HG02763 (cell line): ENCODE measurements around the gene SYTL5.
A peak's percentile ranks its signal among the peaks of the same experiment; 100 is the strongest.

Experiments used
- ATAC-seq: cut with Tn5 transposase; IDR thresholded peaks from one replicate; pipeline ENCODE4 v1.9.1; 2021; ENCODE audit warnings: mild to moderate bottlenecking, moderate library complexity; ENCODE audit not compliant: unreplicated experiment

The SYTL5 gene

DNA sequence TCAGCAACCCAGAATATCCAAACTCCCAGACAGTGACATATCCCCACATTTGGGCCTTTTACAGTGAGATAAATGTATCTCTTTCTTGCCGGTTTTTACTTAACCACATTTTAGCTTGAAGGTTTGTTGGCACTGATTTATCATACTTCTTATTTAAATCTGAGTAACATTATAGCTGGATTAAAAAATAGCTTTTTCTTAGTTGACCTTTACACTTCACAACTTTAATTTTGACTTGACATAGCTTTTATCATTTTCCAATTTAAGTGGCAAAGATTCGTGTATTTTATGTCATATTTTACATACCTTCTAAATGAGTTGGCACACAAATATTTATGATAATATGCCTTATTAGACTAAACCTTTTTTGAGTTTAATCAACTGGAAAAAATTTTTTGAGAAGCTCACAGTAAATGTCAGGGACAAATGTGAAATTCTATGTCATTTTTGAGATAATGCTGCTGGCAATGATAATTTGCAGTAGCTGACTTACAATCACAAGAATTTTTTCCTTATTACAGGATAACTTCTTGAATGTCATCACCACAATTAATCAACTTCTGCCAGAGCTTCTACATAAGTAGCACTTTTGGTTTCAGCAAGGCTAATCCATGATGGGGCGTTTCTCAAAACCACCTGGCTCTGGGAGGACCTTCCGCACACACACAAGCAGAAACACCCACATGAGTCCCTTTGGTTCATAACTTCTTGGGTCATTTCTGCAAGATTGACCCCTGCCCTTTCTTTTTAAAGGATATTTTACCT is 80.3 kb downstream of the SYTL5 start:
- no peak for ATAC-seq

DNA sequence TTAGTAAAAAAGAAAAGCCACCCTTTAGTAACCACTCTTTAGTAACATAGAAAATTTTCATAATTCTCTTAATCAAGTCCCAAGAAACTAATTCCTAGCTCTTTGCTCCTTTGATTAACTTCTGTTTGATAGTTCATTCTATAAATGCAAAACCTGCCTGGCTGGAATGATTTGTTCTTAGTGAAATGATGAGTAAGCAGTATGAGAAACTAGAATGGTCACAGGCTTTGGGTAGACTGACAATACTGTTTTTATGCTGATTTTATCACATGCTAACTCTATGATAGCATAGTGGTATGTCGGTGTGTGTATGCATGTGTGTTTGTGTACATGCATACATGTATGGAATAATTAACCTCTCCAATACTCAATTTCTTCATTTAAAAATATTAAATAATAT is 81.2 kb downstream of the SYTL5 start:
- ATAC-seq: no peak

- ATAC-seq: no peak
Measured at GRCh38 chrX:38089173-38089982, 83.0 kb downstream of the SYTL5 start.

DNA sequence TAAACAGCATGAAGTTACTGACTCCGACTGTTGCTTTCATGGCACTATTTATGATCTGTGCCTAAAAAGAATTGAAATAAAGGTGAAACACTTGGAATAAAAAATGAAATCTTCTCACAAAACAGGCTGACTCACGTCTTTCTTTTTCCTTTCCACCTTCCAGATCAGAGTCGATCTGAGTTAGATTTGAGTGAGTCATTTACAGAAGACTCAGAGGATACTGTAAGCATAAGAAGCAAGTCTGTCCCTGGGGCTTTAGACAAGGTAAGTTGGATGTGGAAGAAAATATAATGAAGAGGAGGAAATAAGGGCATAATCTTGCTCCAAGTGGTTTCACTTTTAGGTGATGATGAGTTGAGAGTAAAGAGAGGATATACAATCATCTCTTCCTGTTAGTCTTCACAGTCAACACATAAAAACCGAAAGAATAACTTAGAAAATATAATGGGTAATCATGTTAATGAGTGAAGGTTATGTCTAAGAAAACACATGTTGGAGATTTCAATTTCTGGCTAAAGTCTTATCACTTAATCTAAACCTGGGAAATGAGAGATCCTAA is 89.7 kb downstream of the SYTL5 start:
- ATAC-seq: no peak

DNA sequence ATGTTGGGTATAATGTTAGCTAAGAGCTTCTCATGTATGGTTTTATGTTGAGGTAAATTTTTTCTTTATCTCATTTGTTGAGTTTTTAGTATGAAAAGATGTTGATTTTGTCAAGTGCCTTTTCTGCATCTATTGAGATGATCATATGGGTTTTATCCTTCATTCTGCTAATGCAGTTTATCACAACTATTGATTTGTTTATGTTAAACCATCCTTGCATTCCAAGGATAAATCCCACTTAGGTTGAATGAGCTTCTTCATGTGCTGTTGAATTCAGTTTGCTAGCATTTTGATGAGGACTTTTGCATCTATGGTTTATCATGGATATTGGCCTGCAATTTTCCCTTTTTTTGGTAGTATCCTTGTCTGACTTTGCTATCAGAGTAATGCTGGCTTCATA is 93.3 kb downstream of the SYTL5 start:
- ATAC-seq: no peak

- no peak for ATAC-seq
Measured at GRCh38 chrX:38102240-38102639, 95.9 kb downstream of the SYTL5 start.

- ATAC-seq: no peak
Measured at GRCh38 chrX:38102875-38103274, 96.5 kb downstream of the SYTL5 start.

DNA sequence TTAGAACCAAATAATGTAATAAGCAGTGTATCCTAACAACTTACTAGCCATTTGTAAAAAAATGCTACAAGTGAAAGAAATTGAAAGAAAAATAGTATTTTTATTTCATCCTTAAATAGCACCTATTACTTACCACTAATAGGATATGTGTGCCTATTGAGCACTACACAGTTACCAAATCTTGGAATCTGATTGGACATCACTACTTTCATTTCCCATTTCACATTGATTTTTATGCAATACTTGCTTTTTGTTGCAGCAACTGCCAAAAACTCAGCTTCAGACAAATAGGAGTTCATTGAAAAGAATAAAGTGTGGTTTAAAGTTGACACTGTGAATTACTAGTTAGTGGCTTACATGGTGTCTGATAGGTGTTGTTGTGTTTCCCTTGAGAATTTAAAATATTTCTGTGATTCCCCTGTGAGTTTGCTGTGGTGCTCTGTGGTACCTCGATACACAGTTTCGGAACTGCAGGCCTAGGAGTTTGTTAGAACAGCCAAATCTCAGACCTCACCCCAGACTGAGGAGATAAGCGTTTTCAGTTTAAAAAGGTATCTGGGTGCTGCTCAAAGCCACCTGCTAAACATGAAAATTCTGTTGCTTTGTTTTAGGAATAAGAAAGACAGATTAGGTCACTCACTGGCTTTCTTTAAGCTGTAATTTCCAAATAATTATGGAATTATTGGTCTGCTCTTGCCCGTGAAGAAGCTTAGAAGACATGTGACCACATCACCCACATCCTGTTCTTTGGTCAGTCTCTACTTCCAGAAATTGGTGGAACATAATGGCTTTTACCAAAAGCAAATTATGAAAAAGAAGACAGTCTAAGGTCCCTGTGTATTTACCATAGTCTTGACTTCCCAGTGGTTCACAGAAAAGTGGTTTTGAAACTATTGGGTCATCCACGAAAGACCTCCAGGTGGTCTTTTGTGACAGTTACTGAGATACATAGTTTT is 97.8 kb downstream of the SYTL5 start:
- ATAC-seq: peak; percentile 75

GRCh38 chrX:38105216-38105725 is 98.9 kb downstream of the SYTL5 start:
- ATAC-seq: no peak

- ATAC-seq: no peak
Measured at GRCh38 chrX:38106991-38107655, 100.8 kb downstream of the SYTL5 start.

GRCh38 chrX:38108364-38108763 is 102.0 kb downstream of the SYTL5 start:
- ATAC-seq: no peak

DNA sequence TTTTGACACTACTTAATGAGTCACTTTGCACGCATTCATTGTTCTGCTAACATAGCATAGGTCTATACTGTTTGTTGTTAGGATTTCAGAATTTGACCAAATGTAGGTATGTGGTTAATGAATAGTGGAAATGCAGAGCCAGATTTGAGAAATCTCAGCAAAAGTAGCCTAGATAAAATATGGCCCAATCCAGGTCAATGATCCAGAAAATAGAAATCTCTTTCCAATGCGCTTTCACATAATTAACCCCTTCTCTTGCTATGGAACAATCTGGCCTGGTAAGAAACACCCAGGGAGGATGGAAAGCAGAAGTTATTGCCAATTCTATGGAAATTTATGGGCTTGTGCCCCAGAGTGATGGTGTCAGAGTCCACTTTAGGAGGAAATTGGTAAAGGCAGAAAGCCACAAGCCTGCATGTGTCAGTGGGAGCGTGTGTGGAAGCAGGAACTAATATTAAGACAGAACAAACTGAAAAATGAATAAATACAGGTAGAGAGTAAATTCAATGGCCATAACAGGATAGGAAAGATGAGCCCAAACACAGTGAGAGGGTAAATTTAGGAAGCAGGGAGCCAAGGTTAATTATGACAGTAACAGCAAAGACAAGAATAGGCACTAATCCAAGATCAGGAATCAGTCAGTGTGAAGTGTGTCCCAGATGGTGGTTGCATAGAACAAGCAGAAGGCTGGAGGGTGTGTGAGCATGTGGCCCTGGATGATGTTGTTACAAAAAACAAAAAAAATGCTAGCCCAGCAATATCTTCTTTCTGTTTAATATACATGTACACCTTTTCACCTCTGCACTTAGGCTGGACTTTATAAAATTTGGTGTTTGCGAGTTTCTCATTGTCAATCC is 102.9 kb downstream of the SYTL5 start:
- ATAC-seq: no peak

- ATAC-seq: no peak
Measured at GRCh38 chrX:38110231-38110630, 103.9 kb downstream of the SYTL5 start.

DNA sequence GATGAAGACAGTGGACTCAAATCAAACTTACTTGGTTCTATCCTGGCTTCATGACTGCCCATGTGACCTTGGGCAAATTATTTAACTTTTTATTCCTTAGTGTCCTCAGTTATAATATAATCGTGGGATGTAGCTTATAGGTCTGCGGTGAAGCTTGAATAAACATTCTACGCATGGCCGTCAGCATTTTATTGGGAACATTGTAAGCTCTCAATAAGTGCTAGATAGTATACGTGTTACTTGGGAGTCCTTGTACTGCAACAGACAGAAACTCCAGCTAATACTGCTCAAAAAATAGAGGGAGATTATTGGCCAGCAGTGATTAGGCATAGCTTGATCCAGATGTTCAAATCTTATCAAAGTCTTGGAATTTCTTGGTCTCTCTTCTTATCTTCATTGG is 104.8 kb downstream of the SYTL5 start:
- ATAC-seq: no peak

DNA sequence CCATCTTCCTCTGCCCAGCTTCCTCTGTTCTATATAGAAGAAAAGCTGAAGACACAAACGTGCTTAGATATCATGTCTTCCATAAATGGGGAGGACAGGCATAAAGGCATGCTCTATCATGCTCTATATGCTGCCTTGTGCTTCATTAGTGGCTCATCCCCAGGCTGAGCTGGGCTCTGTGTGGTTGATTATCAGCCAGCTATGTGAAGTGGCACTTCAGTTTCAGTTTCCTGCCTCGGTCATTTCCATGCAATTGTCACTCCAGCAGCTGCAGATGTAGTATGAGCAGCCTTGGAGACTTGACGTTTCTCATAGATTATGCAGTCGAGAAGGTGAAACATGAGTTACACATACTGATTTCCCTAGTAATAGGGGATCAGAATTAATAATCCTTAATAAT is 106.2 kb downstream of the SYTL5 start:
- peak; percentile 75 for ATAC-seq

GRCh38 chrX:38116706-38117105 is 110.4 kb downstream of the SYTL5 start:
- ATAC-seq: no peak

DNA sequence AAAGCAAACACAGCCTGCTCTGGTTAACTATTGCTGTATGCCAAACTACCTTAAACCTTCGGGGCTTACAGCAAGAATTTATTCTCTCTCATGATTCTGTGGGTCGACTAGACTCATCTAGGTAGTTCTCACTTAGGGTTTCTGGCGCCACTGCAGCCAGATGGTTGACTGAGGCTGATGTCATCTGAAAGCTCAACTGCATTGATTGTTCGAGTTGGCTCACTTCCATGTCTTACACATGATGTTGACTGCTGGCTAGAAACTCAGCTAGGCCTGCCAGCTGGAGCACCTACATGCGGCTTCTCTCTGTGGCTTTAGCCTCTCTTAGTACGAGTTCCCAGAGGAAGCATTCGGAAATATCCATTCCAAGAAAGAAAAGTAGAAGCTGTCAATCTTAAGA is 111.1 kb downstream of the SYTL5 start:
- no peak for ATAC-seq

GRCh38 chrX:38124000-38124399 is 117.6 kb downstream of the SYTL5 start:
- no peak for ATAC-seq

GRCh38 chrX:38126179-38126578 is 119.8 kb downstream of the SYTL5 start:
- ATAC-seq: no peak
